Activated naive CD8-positive, alpha-beta T cell treated with anti-CD3 and anti-CD28 coated beads for 36 hours (primary cell): ENCODE measurements around the gene ASRGL1. TPM values are rescaled to one million over a fixed set of nuclear protein-coding genes. Genes with fewer than 3 reads are reported as not detected.

Experiments
- DNase-seq: peaks from one replicate; pipeline ENCODE4 v3.0.0; 2021
- H3K27ac Mint-ChIP-seq: one replicate; pipeline ENCODE4 v1.8.0; 2022; ENCODE audit warnings: mild to moderate bottlenecking, moderate library complexity, mixed read lengths
- H3K27me3 Mint-ChIP-seq: one replicate; pipeline ENCODE4 v1.8.0; 2022; ENCODE audit warnings: mild to moderate bottlenecking, mixed read lengths
- H3K36me3 Mint-ChIP-seq: one replicate; pipeline ENCODE4 v1.8.0; 2021; ENCODE audit warnings: mild to moderate bottlenecking, mixed read lengths
- H3K4me1 Mint-ChIP-seq: one replicate; pipeline ENCODE4 v1.8.0; 2021; ENCODE audit warnings: mixed read lengths
- H3K4me3 Mint-ChIP-seq: one replicate; pipeline ENCODE4 v1.8.0; 2022; ENCODE audit warnings: mild to moderate bottlenecking, moderate library complexity, mixed read lengths
- H3K9me3 Mint-ChIP-seq: one replicate; pipeline ENCODE4 v1.8.0; 2022; ENCODE audit warnings: mixed read lengths
- total RNA-seq, 2 experiments: library from RNA; stranded (reverse); gene quantifications; one replicate each; pipeline ENCODE4 v1.2.3, GENCODE V29; 2021

Gene ASRGL1
- total RNA-seq, 2 experiments from 2014 or later, result 11.1 to 11.9 TPM

DNA sequence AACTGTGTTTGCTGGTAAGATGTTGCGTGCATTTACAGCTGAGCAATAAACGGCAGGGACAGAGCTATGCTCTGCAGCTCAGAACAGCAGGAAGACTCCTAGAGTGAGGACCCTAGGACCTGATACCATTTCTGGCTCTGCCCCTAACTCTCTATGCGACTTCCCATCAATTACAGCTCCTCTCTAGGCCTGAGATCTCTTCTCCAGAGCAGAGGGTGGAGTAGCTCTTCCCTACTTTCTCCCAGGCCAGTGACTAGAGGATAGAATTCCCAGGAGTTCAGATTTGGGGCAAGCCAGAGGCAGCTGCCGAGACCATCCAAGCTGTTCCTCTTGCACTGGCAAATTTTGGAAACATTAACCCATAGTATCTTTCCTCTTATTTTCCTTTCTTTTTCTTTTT lies 68.8 kb downstream of the ASRGL1 start:
- no peak overlapping the region for H3K27ac Mint-ChIP-seq
- peaks cover 23% of the 10 kb centered on the region for H3K4me1 Mint-ChIP-seq

DNA sequence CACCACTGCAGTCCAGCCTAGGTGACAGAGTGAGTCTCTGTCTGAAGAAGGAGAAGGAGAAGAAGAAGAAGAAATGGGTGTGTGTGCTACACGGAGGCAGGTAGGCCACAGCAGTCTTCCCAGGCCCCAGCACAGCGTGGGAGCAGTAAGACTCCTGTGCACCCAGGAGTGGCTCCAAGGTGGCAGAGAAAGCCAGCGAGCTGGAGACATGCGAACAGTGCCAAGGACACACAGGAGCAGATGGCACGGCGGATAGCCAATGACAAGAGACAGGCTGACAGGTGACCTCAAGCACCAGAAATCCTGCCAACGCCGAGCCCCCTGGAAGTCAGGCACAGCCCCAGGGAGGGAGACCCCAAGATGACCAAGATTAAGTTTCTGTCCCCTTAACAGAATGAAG lies 72.6 kb downstream of the ASRGL1 start:
- Mint-ChIP-seq H3K4me3 (no peak overlapping the region), H3K27ac (no peak overlapping the region), H3K27me3 (no peaks in the 10 kb centered on the region)

More for the DNA sequence above, 68.8 kb downstream of the ASRGL1 start:
- H3K36me3 Mint-ChIP-seq, result no peaks in the 10 kb centered on the region
- H3K27me3 Mint-ChIP-seq, result no peaks in the 10 kb centered on the region
- DNase-seq, result no peak
- H3K9me3 Mint-ChIP-seq, result no peaks in the 10 kb centered on the region
- H3K4me3 Mint-ChIP-seq, result no peak overlapping the region

DNA sequence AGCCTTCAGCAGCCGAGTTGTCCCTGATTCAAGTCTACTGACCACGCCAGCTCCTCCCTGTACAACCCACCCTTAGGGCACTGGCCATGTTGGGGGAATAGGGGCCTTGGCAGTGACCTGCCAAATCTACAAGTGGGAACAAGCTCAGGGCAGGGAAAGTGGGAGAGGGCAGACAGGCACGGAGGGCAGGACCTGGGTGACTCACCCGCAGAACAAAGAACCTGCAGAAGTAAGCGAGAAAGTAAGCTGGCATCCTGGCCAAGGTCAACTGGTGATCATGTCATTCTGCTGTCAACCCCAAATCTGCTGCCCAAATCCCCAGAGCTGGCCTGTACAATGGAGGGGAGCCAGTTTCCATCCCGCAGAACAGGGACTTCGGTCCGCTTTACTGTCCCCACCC lies 73.7 kb downstream of the ASRGL1 start:
- Mint-ChIP-seq H3K9me3 (no peaks in the 10 kb centered on the region), H3K4me1 (no peaks in the 10 kb centered on the region), H3K36me3 (no peaks in the 10 kb centered on the region), H3K27me3 (no peaks in the 10 kb centered on the region), H3K4me3 (no peak overlapping the region), H3K27ac (no peak overlapping the region)
- DNase-seq, result no peak

More for the DNA sequence above, 72.6 kb downstream of the ASRGL1 start:
- no peak for DNase-seq
- H3K36me3 Mint-ChIP-seq, result no peaks in the 10 kb centered on the region
- no peaks in the 10 kb centered on the region for H3K4me1 Mint-ChIP-seq
- no peaks in the 10 kb centered on the region for H3K9me3 Mint-ChIP-seq

DNA sequence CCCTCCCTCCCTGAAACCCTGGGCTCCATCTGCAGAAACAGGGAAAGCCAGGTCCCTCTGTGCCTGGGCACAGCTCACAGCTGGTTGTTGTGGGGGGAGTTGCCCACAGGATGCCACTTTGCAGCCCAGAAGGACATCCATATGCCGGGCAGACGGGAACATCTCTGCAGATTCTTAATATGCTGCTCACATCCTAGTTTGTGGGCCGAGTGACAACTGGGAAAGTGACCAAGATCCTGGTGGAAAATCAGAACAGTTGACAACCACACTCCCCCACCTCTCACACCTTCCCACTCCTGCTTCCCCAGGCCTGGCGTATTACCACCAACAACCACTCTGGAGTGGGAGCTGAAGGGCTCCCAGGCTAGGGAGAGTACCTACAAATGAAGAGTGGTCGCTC lies 74.3 kb downstream of the ASRGL1 start:
- Mint-ChIP-seq H3K36me3 (no peaks in the 10 kb centered on the region), H3K9me3 (no peaks in the 10 kb centered on the region), H3K4me3 (no peak overlapping the region), H3K4me1 (no peaks in the 10 kb centered on the region), H3K27me3 (no peaks in the 10 kb centered on the region), H3K27ac (no peak overlapping the region)
- DNase-seq, result no peak

DNA sequence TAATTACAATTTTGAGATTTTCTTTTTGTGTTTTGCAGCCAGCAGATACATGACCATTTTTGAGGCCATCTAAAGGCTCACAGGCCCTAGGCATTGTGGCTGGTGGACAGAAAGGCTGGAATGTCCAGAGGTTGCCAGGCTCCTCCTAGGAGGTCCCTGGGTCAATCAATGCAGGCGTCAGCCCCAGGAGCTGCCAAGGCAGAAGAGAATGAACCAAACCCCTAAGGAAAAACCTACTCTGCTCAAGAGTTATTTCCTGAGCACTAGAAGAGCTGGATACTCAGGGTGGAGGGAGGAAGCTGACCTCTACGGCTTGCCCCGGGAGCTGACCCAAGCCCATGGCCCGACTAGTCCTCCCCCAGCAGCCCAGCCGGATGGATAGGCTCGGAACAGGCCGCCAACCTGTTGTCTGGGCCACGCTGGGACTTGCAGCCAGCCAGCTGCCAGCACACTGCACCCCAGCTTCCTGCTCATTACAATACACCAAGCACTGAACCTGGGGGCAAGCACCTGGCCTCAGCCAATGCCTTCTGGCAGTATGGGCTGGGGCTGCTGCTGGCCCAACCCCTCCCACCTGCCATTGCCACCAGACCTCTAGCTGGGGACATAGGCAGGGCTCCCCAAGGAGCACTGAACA lies 75.9 kb downstream of the ASRGL1 start:
- Mint-ChIP-seq H3K36me3 (no peaks in the 10 kb centered on the region), H3K27me3 (no peaks in the 10 kb centered on the region), H3K4me1 (no peaks in the 10 kb centered on the region), H3K27ac (no peak overlapping the region), H3K4me3 (no peak overlapping the region), H3K9me3 (no peaks in the 10 kb centered on the region)
- DNase-seq, result no peak

DNA sequence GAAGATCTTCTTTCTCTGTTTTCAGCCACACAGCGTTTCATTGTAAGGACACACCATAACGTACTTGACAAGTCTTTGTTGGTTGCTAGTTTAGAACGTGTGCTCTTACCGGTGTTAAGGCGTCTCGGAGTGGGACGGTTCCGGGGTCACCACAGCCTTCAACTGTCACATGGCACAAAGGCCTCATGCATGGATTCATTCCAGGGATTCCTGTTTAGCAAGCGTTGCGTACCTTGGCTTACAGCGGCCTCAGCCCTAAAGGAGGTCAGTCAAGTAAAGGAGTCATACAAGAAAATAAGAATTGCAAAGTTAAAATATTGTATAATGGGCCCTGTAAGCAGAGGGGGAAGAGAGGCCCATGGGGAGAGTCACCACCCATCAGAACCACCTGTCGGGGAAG lies 79.3 kb downstream of the ASRGL1 start:
- no peak for DNase-seq
- Mint-ChIP-seq H3K9me3 (no peaks in the 10 kb centered on the region), H3K4me1 (no peaks in the 10 kb centered on the region), H3K27me3 (no peaks in the 10 kb centered on the region), H3K4me3 (no peak overlapping the region), H3K27ac (no peak overlapping the region), H3K36me3 (no peaks in the 10 kb centered on the region)

DNA sequence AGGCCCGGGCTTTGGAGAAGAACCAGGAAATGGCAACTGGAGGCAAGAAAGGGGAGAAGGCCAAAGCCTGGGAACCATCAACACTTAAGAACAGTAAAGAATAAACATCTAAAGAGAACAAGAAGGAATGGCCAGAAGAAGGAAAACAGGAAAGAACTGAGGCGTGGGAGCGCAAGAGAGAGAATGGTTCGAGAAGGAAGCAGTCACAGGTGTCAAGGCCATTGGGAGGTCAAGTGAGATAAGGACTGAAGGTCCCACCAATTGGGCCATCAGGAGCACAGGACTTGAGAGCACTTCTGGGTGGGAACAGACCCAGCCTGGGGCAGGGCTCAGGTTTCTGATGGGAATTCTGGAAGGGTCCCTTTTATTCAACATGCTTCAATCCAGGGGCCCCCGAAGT lies 80.9 kb downstream of the ASRGL1 start:
- Mint-ChIP-seq H3K27me3 (no peaks in the 10 kb centered on the region), H3K36me3 (no peaks in the 10 kb centered on the region), H3K9me3 (no peaks in the 10 kb centered on the region), H3K4me3 (no peak overlapping the region), H3K4me1 (no peaks in the 10 kb centered on the region), H3K27ac (no peak overlapping the region)
- no peak for DNase-seq

DNA sequence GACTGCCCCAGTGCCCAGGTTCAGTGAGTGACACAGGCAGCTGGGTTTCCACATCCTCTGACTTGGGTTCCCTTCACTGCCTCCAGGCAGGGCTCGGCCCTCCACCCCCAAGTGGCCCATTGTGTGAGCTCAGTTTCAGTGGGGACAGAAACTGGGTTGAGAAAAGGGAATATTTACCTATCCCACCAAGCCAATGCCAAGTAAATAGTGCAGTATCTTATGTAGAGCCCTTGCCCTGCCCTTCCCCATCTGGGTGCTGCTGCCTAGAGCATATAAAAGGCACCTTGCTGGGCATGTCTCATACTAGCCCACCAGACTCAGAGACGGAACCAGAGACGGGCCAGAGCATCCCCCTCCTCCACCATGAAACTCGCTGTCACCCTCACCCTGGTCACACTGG lies 81.5 kb downstream of the ASRGL1 start, which contains the start of gene SCGB1A1:
TSS of gene SCGB1A1 (plus strand) at position 301 of the 400 bp plus-strand sequence. CDS start at position 364, 63 bp downstream.
- no peak within 1 kb of the TSS for H3K27ac Mint-ChIP-seq
- H3K4me3 Mint-ChIP-seq, result no peak within 1 kb of the TSS
- no peak for DNase-seq
- no peaks in the 10 kb centered on the region for H3K9me3 Mint-ChIP-seq
- H3K36me3 Mint-ChIP-seq, result no peaks in the 10 kb centered on the region
- no peaks in the 10 kb centered on the region for H3K27me3 Mint-ChIP-seq
- H3K4me1 Mint-ChIP-seq, result no peaks in the 10 kb centered on the region

DNA sequence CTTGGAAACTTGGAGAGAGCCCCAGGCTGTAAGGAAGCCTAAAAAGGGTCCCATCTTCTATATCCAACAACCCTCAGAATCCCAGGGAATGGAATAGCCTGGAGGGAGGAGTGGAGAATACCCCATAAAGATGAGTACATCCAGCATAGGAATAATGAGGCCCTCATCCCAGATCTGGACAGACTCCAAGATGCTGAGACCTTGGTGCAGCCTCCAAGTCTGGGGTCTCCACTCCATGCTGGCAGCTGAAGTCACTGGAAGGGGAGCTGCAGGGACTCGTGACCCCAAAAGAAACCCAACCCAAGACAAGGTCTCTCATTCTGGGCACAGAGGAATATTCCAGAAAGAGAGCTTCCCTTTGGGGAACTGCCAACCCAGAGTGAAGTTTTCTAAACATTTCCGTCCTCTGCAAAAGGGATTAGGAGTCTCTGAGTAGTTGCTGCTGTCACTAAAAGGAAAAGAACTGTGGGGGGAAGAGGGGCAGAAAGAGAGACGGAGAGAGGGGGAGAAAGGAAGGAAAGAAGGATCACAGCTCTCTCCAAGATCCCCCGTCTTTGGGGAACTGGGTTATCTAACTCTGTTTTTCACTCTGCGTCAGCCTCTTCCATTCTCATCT lies 82.2 kb downstream of the ASRGL1 start:
- no peak overlapping the region for H3K4me3 Mint-ChIP-seq
- H3K9me3 Mint-ChIP-seq, result no peaks in the 10 kb centered on the region
- H3K36me3 Mint-ChIP-seq, result no peaks in the 10 kb centered on the region

DNA sequence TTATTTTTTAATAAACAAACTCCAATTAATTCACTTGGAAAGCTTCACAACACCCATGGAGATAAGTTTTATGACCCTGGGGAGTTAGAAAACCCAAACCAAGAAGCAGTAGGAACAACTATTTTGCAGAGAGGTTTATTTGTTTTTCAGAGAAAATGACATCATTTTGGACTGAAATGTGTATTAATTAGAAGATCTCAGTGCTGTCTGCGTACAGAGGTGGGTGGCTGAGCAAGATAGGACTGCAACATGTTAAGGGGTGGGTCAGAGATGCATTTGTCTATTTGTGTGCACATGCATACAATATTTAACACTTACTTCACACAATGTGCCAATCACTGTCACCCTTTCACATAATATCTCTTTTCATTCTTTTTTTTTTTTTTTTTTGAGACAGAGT lies 82.7 kb downstream of the ASRGL1 start:
- H3K36me3 Mint-ChIP-seq, result no peaks in the 10 kb centered on the region
- no peak overlapping the region for H3K27ac Mint-ChIP-seq
- H3K27me3 Mint-ChIP-seq, result no peaks in the 10 kb centered on the region
- no peak for DNase-seq
- no peaks in the 10 kb centered on the region for H3K9me3 Mint-ChIP-seq
- no peak overlapping the region for H3K4me3 Mint-ChIP-seq
- H3K4me1 Mint-ChIP-seq, result peaks cover 2% of the 10 kb centered on the region

More for the DNA sequence above, 82.2 kb downstream of the ASRGL1 start:
- H3K4me1 Mint-ChIP-seq, result no peaks in the 10 kb centered on the region
- H3K27me3 Mint-ChIP-seq, result no peaks in the 10 kb centered on the region
- DNase-seq, result no peak
- no peak overlapping the region for H3K27ac Mint-ChIP-seq

DNA sequence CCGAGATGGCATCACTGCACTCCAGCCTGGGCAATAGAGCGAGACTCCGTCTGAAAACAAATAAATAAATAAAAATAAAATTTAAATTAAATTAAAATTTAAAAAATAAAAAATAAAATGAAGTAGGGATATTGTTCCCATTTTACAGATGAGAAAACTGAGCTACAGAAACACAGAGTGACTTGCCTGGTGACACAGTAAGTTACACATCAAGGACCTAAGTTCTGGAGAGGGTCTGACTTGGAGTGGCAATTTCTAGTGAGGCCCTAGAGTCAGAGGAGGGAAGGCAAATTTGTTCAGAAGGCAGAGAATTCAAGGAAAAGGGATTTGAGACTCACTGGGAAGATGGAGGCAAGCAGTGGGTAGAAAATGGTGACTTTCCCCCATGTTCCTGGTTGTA lies 83.6 kb downstream of the ASRGL1 start:
- DNase-seq, result no peak
- Mint-ChIP-seq H3K9me3 (no peaks in the 10 kb centered on the region), H3K27ac (no peak overlapping the region), H3K4me3 (no peak overlapping the region), H3K27me3 (no peaks in the 10 kb centered on the region), H3K36me3 (no peaks in the 10 kb centered on the region), H3K4me1 (peaks cover 2% of the 10 kb centered on the region)

DNA sequence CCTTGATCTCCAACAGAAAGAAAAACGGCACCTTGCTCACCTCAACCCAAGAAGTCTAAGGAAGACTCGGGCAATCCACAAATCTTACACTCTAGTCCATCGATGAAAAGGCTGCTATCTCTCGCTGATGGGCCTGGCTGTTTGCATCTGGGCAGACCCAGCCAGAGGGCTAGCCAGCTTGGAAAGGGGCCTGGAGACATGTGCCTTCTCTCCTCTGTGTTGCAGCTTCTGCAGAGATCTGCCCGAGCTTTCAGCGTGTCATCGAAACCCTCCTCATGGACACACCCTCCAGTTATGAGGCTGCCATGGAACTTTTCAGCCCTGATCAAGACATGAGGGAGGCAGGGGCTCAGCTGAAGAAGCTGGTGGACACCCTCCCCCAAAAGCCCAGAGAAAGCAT lies 84.7 kb downstream of the ASRGL1 start:
- H3K36me3 Mint-ChIP-seq, result no peaks in the 10 kb centered on the region
- DNase-seq, result no peak
- H3K4me3 Mint-ChIP-seq, result no peak overlapping the region
- H3K27me3 Mint-ChIP-seq, result no peaks in the 10 kb centered on the region
- no peak overlapping the region for H3K27ac Mint-ChIP-seq
- peaks cover 11% of the 10 kb centered on the region for H3K4me1 Mint-ChIP-seq
- H3K9me3 Mint-ChIP-seq, result no peaks in the 10 kb centered on the region

DNA sequence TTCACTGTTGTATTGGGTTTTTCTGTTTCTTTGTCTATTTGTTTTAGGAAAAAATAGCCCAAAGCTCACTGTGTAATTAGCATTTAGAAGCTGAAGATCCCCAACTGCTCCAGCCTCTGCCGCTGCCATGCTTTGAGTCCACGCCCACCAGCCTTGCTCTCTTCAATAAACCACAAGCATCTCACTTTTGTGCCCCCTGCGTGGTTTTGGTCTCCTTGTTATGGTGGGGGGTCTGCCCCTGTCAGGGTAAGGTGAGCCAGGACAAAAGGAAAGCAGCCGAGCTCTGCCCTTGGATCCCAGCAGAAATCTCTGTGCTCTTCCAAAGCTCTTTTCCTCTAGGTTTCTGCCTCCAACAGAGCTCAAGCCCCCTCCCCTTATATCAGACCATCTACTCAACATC lies 85.8 kb downstream of the ASRGL1 start:
- H3K36me3 Mint-ChIP-seq, result no peaks in the 10 kb centered on the region
- H3K4me3 Mint-ChIP-seq, result no peak overlapping the region
- no peaks in the 10 kb centered on the region for H3K27me3 Mint-ChIP-seq

DNA sequence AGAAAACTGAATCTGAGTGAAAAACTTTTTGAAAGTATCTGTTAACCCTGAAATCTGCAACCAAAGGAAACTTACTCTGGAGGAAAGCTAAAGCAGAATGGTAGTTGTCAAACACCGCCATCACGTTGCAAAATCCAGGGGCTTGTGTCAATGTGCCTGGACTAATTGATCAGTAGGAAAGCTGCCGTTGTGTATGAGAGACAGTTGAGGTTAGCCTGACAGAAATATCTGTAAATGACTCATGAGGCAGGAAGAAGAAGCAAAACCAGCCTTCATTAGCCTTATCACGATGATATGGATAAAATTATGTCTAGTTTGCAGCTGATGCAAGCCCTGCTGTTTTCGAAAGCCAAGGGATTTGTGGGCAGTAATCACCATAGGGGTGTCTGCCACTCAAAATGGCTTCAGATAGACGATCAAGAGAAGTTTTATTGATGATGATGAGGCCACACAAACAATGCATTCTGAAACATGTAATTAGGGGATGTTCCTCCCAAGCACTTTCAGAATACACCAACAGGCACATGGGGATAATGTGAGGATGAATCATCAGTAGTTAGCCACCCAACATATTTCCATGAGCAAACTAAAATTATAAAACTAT lies 90.5 kb downstream of the ASRGL1 start:
- Mint-ChIP-seq H3K4me3 (peak overlapping the region; percentile 35), H3K27ac (peak overlapping the region; percentile 92), H3K4me1 (peaks cover 40% of the 10 kb centered on the region), H3K27me3 (no peaks in the 10 kb centered on the region), H3K9me3 (no peaks in the 10 kb centered on the region), H3K36me3 (no peaks in the 10 kb centered on the region)
- peak; percentile 18 for DNase-seq

More for the DNA sequence above, 85.8 kb downstream of the ASRGL1 start:
- Mint-ChIP-seq H3K9me3 (no peaks in the 10 kb centered on the region), H3K4me1 (peaks cover 18% of the 10 kb centered on the region), H3K27ac (no peak overlapping the region)
- no peak for DNase-seq

DNA sequence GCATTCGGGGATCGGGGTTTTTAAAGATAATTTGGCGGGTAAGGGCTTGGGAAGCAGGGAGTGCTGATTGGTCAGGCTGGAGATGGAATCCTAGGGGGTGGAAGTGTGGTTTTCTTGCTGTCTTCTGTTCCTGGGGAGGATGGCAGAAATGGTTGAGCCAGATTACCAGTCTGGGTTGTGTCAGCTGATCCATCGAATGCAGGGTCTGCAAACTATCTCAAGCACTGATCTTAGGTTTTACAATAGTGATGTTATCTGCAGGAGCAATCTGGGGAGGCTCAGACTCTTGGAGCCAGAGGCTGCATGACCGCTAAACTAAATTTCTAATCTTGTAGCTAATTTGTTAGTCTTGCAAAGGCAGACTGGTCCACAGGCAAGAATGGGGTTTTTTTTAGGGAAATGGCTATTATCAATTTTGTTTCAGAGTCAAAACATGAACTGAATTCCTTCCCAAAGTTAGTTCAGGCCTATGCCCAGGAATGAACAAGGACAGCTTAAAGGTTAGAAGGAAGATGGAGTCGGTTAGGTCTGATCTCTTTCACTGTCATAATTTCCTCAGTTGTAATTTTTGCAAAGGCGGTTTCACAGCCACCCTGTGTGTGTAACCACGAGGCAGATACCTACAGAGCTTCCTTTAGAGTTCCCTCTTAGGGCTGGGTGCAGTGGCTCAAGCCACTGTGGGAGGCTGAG lies 91.8 kb downstream of the ASRGL1 start:
- no peak for DNase-seq
- no peaks in the 10 kb centered on the region for H3K36me3 Mint-ChIP-seq
- no peak overlapping the region for H3K4me3 Mint-ChIP-seq
- no peaks in the 10 kb centered on the region for H3K27me3 Mint-ChIP-seq
- peaks cover 50% of the 10 kb centered on the region for H3K4me1 Mint-ChIP-seq
- H3K9me3 Mint-ChIP-seq, result no peaks in the 10 kb centered on the region
- H3K27ac Mint-ChIP-seq, result peak overlapping the region; percentile 16
